ENCODE measurements around the gene LCE3B. TPM values are rescaled to one million over a fixed set of nuclear protein-coding genes. Genes with fewer than 3 reads are reported as not detected.

LCE3B gene
- total RNA-seq, 1 experiment from 2014 or later: not detected

- no peak overlapping the region for H3K4me3 ChIP-seq (ENCODE audit: low read depth, low read length, poor library complexity, severe bottlenecking)
- H3K27me3 ChIP-seq (replicated peaks; ENCODE audit: insufficient read depth, low read depth, low read length, poor library complexity): peaks cover 8% of the 10 kb centered on the region
- H3K36me3 ChIP-seq (ENCODE audit: insufficient read depth, low read length, poor library complexity, severe bottlenecking): no peaks in the 10 kb centered on the region
- H3K4me1 ChIP-seq (ENCODE audit: insufficient read depth, low read length, poor library complexity, severe bottlenecking): no peaks in the 10 kb centered on the region
- TF ChIP-seq CTCF (conservative IDR thresholded peaks at IDR 0.05; ENCODE audit: low read depth, low read length) (no peak), EZH2 (IDR thresholded peaks at IDR 0.05; ENCODE audit: borderline replicate concordance, low read depth, low read length, poor library complexity, severe bottlenecking) (no peak)
- CTCF ChIA-PET: no interaction called here
- H3K9me3 ChIP-seq (ENCODE audit: low read depth, low read length, poor library complexity, severe bottlenecking): no peaks in the 10 kb centered on the region
- no peak overlapping the region for H3K27ac ChIP-seq (ENCODE audit: low read depth, low read length, poor library complexity, severe bottlenecking)
- intact Hi-C loops (cut with micrococcal nuclease; ENCODE audit: unreplicated experiment): no loop called here
- no peak for DNase-seq (ENCODE audit: low spot score)
- POLR2A ChIA-PET (ENCODE audit: low non-redundant PET): no interaction called here
- no TSS peak for BruUV-seq (replicated peaks)
Measured at GRCh38 chr1:152646656-152647055, 33.0 kb downstream of the LCE3B start.

GRCh38 chr1:152654110-152654509 lies 40.5 kb downstream of the LCE3B start:
- H3K9me3 ChIP-seq (ENCODE audit: low read depth, low read length, poor library complexity, severe bottlenecking): no peaks in the 10 kb centered on the region
- no TSS peak for BruUV-seq (replicated peaks)
- peaks cover 11% of the 10 kb centered on the region for H3K27me3 ChIP-seq (replicated peaks; ENCODE audit: insufficient read depth, low read depth, low read length, poor library complexity)
- ChIA-PET CTCF (interaction anchor here (0.7 kb wide), 1 partner anchor 1614 kb away, joined by 6 read pairs; no protein-coding TSS in a partner anchor), POLR2A (ENCODE audit: low non-redundant PET) (no interaction called here)
- peak; percentile 76 for DNase-seq (ENCODE audit: low spot score)
- H3K4me3 ChIP-seq (ENCODE audit: low read depth, low read length, poor library complexity, severe bottlenecking): no peak overlapping the region
- intact Hi-C loops (cut with micrococcal nuclease; ENCODE audit: unreplicated experiment): loop anchor here (5.0 kb wide), 1 partner anchor 568 kb away; no protein-coding TSS in a partner anchor
- no peak overlapping the region for H3K27ac ChIP-seq (ENCODE audit: low read depth, low read length, poor library complexity, severe bottlenecking)
- H3K36me3 ChIP-seq (ENCODE audit: insufficient read depth, low read length, poor library complexity, severe bottlenecking): no peaks in the 10 kb centered on the region
- peak; percentile 91 for TF ChIP-seq CTCF (conservative IDR thresholded peaks at IDR 0.05; ENCODE audit: low read depth, low read length)
- TF ChIP-seq EZH2 (IDR thresholded peaks at IDR 0.05; ENCODE audit: borderline replicate concordance, low read depth, low read length, poor library complexity, severe bottlenecking): no peak
- no peaks in the 10 kb centered on the region for H3K4me1 ChIP-seq (ENCODE audit: insufficient read depth, low read length, poor library complexity, severe bottlenecking)

- intact Hi-C loops (cut with micrococcal nuclease; ENCODE audit: unreplicated experiment): no loop called here
- no TSS peak for BruUV-seq (replicated peaks)
- Histone ChIP-seq H3K27me3 (replicated peaks; ENCODE audit: insufficient read depth, low read depth, low read length, poor library complexity) (peaks cover 24% of the 10 kb centered on the region), H3K27ac (ENCODE audit: low read depth, low read length, poor library complexity, severe bottlenecking) (no peak overlapping the region), H3K4me1 (ENCODE audit: insufficient read depth, low read length, poor library complexity, severe bottlenecking) (no peaks in the 10 kb centered on the region), H3K36me3 (ENCODE audit: insufficient read depth, low read length, poor library complexity, severe bottlenecking) (no peaks in the 10 kb centered on the region), H3K9me3 (ENCODE audit: low read depth, low read length, poor library complexity, severe bottlenecking) (no peaks in the 10 kb centered on the region), H3K4me3 (ENCODE audit: low read depth, low read length, poor library complexity, severe bottlenecking) (no peak overlapping the region)
- TF ChIP-seq CTCF (conservative IDR thresholded peaks at IDR 0.05; ENCODE audit: low read depth, low read length) (no peak), EZH2 (IDR thresholded peaks at IDR 0.05; ENCODE audit: borderline replicate concordance, low read depth, low read length, poor library complexity, severe bottlenecking) (no peak)
- ChIA-PET CTCF (no interaction called here), POLR2A (ENCODE audit: low non-redundant PET) (no interaction called here)
- no peak for DNase-seq (ENCODE audit: low spot score)
Measured at GRCh38 chr1:152656459-152656858, 42.8 kb downstream of the LCE3B start.

Data from A673 (cell line).